SH-SY5Y (cell line): ENCODE measurements around the gene PCDH9.

Source experiments
- GATA2 ChIP-seq: IDR thresholded peaks from 2 replicates; pipeline ENCODE4 v1.6.1; 2011; ENCODE audit warnings: mild to moderate bottlenecking, low read depth, low read length
- GATA3 ChIP-seq: IDR thresholded peaks from 2 replicates; pipeline ENCODE4 v1.6.1; 2011; ENCODE audit warnings: low read depth, mild to moderate bottlenecking, low read length, moderate library complexity

- TF ChIP-seq GATA2 = no peak
- no peak for TF ChIP-seq GATA3
Measured at GRCh38 chr13:67099494-67099893, 130.6 kb downstream of the PCDH9 start.
